ENCODE data around the gene KRT27.

- TF ChIP-seq POLR2A (IDR thresholded peaks at IDR 0.05): no peak
- no peak for TF ChIP-seq CTCF (IDR thresholded peaks at IDR 0.05)
These were observed 10.2 kb downstream of the KRT27 start, which contains the start of gene KRT26 for GRCh38 chr17:40772101-40772500.

Data from vagina (tissue), 2 donors.